Measurements from ENCODE around the gene GBF1.

DNA sequence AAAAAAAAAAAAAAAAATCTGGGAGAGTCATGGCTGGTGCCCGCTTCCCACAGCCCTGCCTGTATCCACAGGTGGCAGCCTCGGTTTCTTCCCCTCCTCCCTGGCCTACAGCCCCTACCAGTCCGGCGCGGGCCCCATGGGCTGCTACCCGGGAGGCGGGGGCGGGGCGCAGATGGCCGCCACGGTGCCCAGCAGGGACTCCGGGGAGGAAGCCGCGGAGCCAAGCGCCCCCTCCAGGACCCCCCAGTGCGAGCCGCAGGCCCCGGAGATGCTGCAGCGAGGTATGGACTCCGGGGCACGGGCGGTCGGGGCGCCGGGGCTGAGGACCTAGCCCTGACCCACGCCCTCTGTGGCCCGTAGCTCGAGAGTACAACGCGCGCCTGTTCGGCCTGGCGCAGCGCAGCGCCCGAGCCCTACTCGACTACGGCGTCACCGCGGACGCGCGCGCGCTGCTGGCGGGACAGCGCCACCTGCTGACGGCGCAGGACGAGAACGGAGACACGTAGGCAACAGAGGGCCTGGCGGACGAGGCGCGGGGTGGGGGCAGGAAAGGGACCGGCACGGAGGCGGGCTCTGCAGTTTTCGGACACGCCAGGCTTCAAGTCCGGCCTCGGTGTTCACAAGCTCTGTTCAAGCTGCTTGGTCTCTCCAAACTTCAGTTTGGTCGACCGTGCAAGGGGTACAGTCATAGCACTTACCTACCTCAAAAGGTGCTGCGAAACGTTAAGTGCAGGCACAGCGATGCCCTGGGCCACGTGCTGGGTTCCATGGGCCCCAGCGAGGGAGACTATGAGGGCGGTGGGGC, 154.1 kb downstream of the GBF1 start:
- TF ChIP-seq CTCF (IDR thresholded peaks at IDR 0.05) (peak; percentile 74 to 98 (median 96)), POLR2A (IDR thresholded peaks at IDR 0.05) (peak in 1 of 2 donors; percentile 62)

Data from thyroid gland (tissue), 4 donors.